Suppressor macrophage treated with lipopolysaccharide for 4 hours (primary cell): Measurements from ENCODE around the gene EBLN2.

Experiments
- DNase-seq: peaks from one replicate; pipeline ENCODE4 v3.0.0-alpha.2; 2020

The EBLN2 gene

DNA sequence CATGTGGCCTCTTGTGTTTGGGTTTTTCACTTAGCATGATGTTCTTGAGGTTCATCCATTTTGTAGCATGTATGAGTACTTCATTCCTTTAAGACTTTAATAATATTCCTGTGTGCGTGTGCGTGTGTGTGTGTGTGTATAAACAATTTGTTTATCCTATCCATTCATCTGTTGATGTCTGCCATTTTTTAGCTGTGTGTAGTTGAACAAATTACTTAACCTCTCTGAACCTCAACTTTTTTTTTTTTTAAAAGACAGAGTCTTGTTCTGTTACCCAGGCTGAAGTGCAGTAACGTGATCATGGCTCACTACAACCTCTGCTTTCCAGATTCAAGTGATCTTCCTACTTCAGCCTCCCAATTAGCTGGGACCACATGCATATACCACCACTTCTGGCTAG is 47.3 kb downstream of the EBLN2 start:
- DNase-seq: no peak

DNA sequence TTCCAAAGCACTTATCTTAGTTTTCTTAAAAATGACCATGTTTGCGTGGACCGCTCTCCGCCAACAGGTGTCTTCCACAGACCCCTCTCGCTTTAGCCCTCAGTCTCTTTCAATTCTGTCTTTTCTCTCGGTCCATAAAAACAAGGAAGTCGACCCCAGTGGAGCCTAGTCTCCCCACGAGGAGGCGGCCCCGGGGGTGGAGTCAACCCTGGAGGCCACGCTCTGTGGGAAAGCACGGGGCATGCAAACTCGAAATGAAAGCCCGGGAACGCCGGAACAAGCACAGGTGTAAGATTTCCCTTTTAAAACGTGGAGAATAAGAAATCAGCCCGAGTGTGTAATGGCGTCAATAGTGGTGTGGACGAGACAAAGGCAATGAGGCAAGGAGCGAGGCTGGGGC is 49.1 kb downstream of the EBLN2 start:
- no peak for DNase-seq
